LNCAP (cell line): ENCODE measurements around the gene ASIC5.

Experiments used
- TF ChIP-seq, protein P1 (sequence below): fragments of 450-650 bp; IDR thresholded peaks from 2 replicates; pipeline ENCODE4 v1.5.1; 2017; ENCODE audit warnings: mild to moderate bottlenecking

The ASIC5 gene

DNA sequence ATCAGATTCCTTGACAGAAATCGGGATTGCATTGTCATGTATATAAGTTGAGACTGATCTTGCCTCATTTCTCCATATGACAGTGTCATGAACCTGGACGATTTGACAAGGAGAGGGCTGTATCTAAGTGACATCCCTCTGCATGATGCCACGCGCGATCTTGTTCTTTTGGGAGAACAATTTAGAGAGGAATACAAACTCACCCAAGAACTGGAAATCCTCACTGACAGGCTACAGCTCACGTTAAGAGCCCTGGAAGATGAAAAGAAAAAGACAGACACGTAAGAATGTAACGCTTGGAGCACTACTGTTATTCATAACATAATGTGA lies 66.3 kb downstream of the ASIC5 start:
- TF ChIP-seq, protein P1, sequence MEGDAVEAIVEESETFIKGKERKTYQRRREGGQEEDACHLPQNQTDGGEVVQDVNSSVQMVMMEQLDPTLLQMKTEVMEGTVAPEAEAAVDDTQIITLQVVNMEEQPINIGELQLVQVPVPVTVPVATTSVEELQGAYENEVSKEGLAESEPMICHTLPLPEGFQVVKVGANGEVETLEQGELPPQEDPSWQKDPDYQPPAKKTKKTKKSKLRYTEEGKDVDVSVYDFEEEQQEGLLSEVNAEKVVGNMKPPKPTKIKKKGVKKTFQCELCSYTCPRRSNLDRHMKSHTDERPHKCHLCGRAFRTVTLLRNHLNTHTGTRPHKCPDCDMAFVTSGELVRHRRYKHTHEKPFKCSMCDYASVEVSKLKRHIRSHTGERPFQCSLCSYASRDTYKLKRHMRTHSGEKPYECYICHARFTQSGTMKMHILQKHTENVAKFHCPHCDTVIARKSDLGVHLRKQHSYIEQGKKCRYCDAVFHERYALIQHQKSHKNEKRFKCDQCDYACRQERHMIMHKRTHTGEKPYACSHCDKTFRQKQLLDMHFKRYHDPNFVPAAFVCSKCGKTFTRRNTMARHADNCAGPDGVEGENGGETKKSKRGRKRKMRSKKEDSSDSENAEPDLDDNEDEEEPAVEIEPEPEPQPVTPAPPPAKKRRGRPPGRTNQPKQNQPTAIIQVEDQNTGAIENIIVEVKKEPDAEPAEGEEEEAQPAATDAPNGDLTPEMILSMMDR, result no peak

DNA sequence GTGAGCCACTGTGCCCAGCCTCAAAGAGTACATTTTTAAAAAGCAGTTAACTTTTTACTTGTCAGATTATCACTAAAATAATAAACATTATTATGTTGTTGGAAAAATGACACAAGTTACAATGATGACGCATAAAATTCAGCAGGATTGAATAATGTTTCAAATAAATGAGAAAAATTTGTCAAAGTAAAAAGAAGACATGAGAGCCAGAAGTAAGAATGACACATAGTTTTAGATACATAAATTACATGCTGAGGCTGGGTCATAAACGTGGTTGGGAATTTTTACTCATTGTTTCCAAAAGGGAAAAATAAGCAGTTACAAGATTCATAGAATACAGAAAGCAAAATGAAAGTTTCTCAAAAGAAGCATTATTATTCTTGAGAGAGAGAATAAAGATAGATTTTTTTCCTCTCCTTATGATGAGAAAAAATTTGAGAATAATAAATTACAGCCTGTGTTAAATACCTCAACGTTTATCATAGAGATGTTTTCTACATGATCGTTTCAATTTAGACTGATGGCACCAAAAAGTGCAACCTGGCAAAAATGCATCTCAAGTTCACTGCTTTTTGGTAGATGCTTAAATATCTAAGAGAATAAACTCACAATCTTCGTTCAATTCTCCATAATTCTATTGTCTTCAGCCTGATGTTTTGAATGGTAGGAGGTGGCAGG lies 66.8 kb downstream of the ASIC5 start:
- TF ChIP-seq, protein P1, result no peak

DNA sequence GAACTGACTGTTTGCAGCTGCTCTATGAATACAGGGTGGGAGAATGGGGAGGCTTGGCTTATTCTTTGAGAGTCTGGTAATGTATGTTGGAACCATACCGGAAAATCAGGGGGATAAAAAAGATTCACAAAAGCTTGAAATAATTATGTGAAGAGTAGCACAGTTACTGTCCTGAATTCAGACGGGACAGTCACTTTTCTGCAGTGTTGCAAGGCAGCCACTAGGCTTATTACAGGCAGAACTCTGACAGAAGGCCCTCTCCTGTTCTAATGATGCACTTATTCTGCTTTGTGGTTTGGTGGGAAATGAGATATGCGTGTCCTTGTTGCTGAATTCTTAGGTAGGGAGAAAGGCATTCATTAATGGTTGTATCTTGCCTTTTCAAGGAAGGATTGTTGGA lies 70.1 kb downstream of the ASIC5 start:
- TF ChIP-seq, protein P1, result peak; percentile 29; the same call in 1 of the 2 replicates

DNA sequence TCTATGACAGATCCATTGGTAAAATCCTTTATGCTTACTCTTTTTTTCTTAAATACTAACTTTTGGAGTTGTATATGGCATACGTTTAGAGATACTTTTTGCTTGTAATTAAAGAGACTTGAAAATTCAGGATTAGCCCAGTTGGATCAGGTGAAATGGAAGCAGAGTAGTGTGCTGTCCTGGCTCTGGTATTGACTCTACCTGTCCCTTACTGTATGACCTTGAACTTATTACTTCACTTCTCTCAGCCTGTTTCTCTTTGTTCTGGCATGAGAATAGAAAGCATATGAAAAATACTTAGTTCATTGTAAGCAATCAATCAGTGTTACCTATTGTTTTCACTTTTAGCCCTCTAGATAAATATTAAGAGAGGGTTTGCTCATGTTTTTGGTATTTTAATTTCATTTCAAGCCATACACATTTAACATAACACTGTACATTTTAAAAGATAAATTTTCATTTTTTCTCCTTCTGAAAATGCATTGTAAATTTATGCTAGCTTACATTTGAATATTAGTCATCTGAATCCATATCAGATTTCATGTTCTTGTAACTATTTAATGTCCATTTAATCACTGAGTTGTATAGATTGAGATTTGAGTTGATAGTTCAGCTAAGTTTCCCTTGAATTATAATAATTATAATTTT lies 71.4 kb downstream of the ASIC5 start:
- TF ChIP-seq, protein P1, result no peak

DNA sequence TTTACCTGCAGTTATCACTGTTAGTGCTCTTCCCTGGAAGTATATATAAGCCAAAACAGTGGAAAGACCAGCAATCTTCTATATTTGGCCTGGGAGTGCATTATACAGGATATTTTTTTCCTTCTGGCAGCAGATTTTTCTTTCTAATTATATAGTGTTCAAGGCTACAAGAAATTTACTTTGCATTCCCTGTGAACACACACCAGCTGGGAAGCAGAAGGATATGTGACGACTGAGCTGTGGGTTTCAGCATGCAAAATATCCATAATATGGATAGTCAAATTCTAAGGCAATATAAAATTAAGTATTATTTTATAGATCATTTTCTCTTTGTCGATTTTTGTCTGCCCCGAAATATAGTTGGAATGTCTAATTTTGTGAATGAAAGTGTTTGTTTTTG lies 76.1 kb downstream of the ASIC5 start:
- TF ChIP-seq, protein P1, result no peak

DNA sequence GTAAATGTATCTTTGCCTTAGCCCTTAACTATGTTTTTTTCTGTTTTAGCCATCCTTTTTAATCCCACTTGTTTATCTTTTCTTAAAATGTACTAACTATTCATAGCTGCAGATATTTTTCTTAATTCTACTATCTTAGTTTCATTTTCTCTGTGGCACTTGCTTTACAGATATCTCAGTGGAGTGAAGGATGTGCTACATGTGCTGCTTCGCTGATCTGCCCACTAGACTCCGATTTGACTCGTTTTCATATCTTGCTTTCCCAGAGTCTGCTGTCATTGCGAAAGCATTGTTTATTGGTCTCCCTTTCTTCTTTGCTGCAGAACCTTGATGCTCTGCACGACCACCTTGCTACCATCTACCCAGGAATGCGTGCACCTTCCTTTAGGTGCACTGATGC lies 76.7 kb downstream of the ASIC5 start:
- TF ChIP-seq, protein P1, result no peak

DNA sequence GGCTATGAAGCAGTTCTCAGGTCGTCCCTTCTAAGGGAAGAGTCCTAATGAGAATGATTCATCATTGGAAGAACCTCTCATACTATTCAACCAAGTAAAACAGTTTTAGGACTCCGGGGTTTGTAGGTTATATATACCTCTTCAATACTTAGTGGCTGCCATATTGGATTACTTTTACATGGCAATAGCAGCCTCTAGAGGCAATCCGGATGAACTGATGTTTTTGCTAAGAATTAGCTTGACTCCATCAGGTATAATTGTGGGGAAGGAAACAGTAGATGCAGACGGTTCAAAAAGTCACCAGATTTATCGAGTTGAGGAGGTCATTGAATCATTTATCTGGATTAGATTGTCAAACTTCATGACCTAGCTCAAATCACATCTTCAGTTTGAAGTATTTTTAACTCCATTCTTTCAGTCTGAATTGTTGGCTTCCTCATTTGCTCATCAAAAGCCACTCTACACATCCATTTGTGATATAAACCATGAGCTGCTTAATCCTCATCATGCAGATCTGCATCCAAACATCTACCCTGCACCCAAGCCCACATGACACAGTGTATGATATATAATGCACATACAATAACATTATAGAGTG lies 78.9 kb downstream of the ASIC5 start:
- TF ChIP-seq, protein P1, result peak; percentile 90
